ENCODE data around the gene RCOR1. TPM values are rescaled to one million over a fixed set of nuclear protein-coding genes. Genes with fewer than 3 reads are reported as not detected.

The RCOR1 gene
- total and polyA plus RNA-seq, 3 experiments from 2014 or later: 1.1 to 14.9 (median 14.5) TPM

GRCh38 chr14:102774391-102775153 lies 182.1 kb downstream of the RCOR1 start:
- Mint-ChIP-seq H3K36me3 (peaks cover 0 to 9% (median 0%) of the 10 kb centered on the region in 3 donors), H3K4me3 (peak overlapping the region; percentile 10 to 73 (median 40)), H3K4me1 (peaks cover 22 to 42% (median 23%) of the 10 kb centered on the region in 3 donors), H3K27ac (peak overlapping the region; percentile 75 to 95 (median 92)), H3K9me3 (peaks cover 0 to 3% (median 0%) of the 10 kb centered on the region in 5 donors), H3K27me3 (no peaks in the 10 kb centered on the region)
- peak overlapping the region; percentile 25 for H3K27ac ChIP-seq (ENCODE audit: low read depth, low read length)
- POLR2A ChIA-PET: interaction anchor here (0.6 to 0.7 kb wide), 2 partner anchors 13 to 34 kb away, joined by 3 to 8 read pairs; no protein-coding TSS in a partner anchor
- peaks cover 32% of the 10 kb centered on the region for H3K4me1 ChIP-seq (ENCODE audit: insufficient read depth, low read length)
- no peak overlapping the region for H3K4me3 ChIP-seq (ENCODE audit: low read length)
- no peaks in the 10 kb centered on the region for H3K36me3 ChIP-seq (ENCODE audit: insufficient read depth, low read length)
- DNase-seq: peak; percentile 20 to 78 (median 65)
- CTCF ChIA-PET: interaction anchor here (0.7 to 1.2 kb wide), 3 partner anchors 9 to 48 kb away, joined by 3 read pairs; no protein-coding TSS in a partner anchor
- H3K27me3 ChIP-seq (ENCODE audit: insufficient read depth, low read length, poor library complexity, severe bottlenecking): no peaks in the 10 kb centered on the region
- no peaks in the 10 kb centered on the region for H3K9me3 ChIP-seq (ENCODE audit: low read length)

GRCh38 chr14:102775855-102776760 lies 183.7 kb downstream of the RCOR1 start:
- peak in 1 of 5 donors; percentile 12 for DNase-seq
- Mint-ChIP-seq H3K9me3 (peaks cover 0 to 3% (median 0%) of the 10 kb centered on the region in 5 donors), H3K4me1 (peaks cover 37 to 57% (median 37%) of the 10 kb centered on the region in 3 donors), H3K27me3 (no peaks in the 10 kb centered on the region), H3K36me3 (peaks cover 0 to 16% (median 0%) of the 10 kb centered on the region in 3 donors), H3K4me3 (peak overlapping the region; percentile 73 to 88 (median 85)), H3K27ac (peak overlapping the region; percentile 88 to 97 (median 95))
- POLR2A ChIA-PET: no interaction called here
- H3K4me1 ChIP-seq (ENCODE audit: insufficient read depth, low read length): peaks cover 45% of the 10 kb centered on the region
- H3K36me3 ChIP-seq (ENCODE audit: insufficient read depth, low read length): no peaks in the 10 kb centered on the region
- CTCF ChIA-PET: no interaction called here
- H3K27me3 ChIP-seq (ENCODE audit: insufficient read depth, low read length, poor library complexity, severe bottlenecking): no peaks in the 10 kb centered on the region
- no peaks in the 10 kb centered on the region for H3K9me3 ChIP-seq (ENCODE audit: low read length)
- H3K4me3 ChIP-seq (ENCODE audit: low read length): peak overlapping the region; percentile 36
- H3K27ac ChIP-seq (ENCODE audit: low read depth, low read length): peak overlapping the region; percentile 73

- DNase-seq: peak; percentile 84 to 92 (median 88)
- Histone ChIP-seq H3K36me3 (ENCODE audit: insufficient read depth, low read length) (no peaks in the 10 kb centered on the region), H3K4me1 (ENCODE audit: insufficient read depth, low read length) (peaks cover 47% of the 10 kb centered on the region), H3K27me3 (ENCODE audit: insufficient read depth, low read length, poor library complexity, severe bottlenecking) (no peaks in the 10 kb centered on the region), H3K27ac (ENCODE audit: low read depth, low read length) (peak within 1 kb of the TSS; percentile 73), H3K4me3 (ENCODE audit: low read length) (peak within 1 kb of the TSS; percentile 78), H3K9me3 (ENCODE audit: low read length) (no peaks in the 10 kb centered on the region)
- POLR2A ChIA-PET: no interaction called here
- H3K4me3 Mint-ChIP-seq: peak within 1 kb of the TSS; percentile 86 to 94 (median 91)
- H3K9me3 Mint-ChIP-seq: peaks cover 0 to 3% (median 0%) of the 10 kb centered on the region in 5 donors
- CTCF ChIA-PET: no interaction called here
- H3K27ac Mint-ChIP-seq: peak within 1 kb of the TSS; percentile 92 to 97 (median 97)
- H3K27me3 Mint-ChIP-seq: no peaks in the 10 kb centered on the region
- peaks cover 39 to 60% (median 39%) of the 10 kb centered on the region in 3 donors for H3K4me1 Mint-ChIP-seq
- H3K36me3 Mint-ChIP-seq: peaks cover 0 to 16% (median 0%) of the 10 kb centered on the region in 3 donors
Measured at GRCh38 chr14:102776761-102777710, 184.6 kb downstream of the RCOR1 start, which contains the start of gene TRAF3. TSS of gene TRAF3 (plus strand) at chr14:102777449. CDS start at chr14:102870202, 92,753 bp downstream.

DNA sequence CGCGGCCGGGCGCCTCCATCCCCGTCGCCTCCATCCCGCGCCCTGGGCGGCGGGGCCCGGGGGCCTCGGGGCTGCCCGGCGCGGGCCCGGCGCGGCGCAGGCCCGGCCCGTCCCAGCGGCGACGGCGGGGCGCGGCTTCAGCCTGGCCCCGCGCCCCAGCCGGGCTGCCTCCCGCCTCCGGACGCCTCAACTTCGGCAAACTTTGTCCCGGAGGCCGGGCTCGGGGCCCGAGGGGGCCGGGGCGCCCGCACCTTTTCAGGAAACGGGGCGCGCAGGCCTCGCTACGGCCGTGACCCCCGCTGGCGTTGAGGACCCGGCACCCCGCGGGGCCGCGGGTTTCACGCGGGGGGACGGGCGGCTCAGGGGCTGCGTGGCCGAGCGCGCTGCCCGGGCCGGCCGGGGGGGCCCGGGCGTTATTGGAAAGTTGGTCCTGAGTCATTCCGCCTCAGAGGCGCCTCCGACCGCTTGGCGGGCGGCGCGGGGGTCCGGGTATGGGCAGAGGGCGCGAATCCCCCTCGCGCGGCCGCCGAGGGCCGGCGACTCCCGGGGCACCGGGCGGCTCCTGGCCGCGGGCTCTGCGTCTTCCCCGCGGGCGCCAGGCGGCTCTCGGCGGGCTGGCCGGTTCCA lies 185.4 kb downstream of the RCOR1 start:
- H3K27me3 ChIP-seq (ENCODE audit: insufficient read depth, low read length, poor library complexity, severe bottlenecking): no peaks in the 10 kb centered on the region
- H3K4me1 ChIP-seq (ENCODE audit: insufficient read depth, low read length): peaks cover 50% of the 10 kb centered on the region
- DNase-seq: peak in 4 of 5 donors; percentile 6 to 52 (median 14)
- Mint-ChIP-seq H3K4me3 (peak overlapping the region; percentile 84 to 94 (median 91)), H3K36me3 (peaks cover 0 to 16% (median 0%) of the 10 kb centered on the region in 3 donors), H3K27ac (peak overlapping the region; percentile 79 to 97 (median 94)), H3K9me3 (peaks cover 0 to 3% (median 0%) of the 10 kb centered on the region in 5 donors), H3K27me3 (no peaks in the 10 kb centered on the region), H3K4me1 (peaks cover 44 to 66% (median 45%) of the 10 kb centered on the region in 3 donors)
- CTCF ChIA-PET: interaction anchor here (1.0 to 1.2 kb wide), 2 partner anchors 14 to 28 kb away, joined by 3 to 4 read pairs; no protein-coding TSS in a partner anchor
- H3K27ac ChIP-seq (ENCODE audit: low read depth, low read length): peak overlapping the region; percentile 69
- peak overlapping the region; percentile 78 for H3K4me3 ChIP-seq (ENCODE audit: low read length)
- no peaks in the 10 kb centered on the region for H3K36me3 ChIP-seq (ENCODE audit: insufficient read depth, low read length)
- H3K9me3 ChIP-seq (ENCODE audit: low read length): no peaks in the 10 kb centered on the region
- POLR2A ChIA-PET: interaction anchor here (1.0 kb wide), 1 partner anchor 17 kb away, joined by 3 read pairs; no protein-coding TSS in a partner anchor

GRCh38 chr14:102778338-102779083 lies 186.1 kb downstream of the RCOR1 start:
- Mint-ChIP-seq H3K36me3 (peaks cover 0 to 16% (median 0%) of the 10 kb centered on the region in 3 donors), H3K9me3 (no peaks in the 10 kb centered on the region), H3K27ac (peak overlapping the region; percentile 79 to 97 (median 94)), H3K4me3 (peak overlapping the region; percentile 84 to 94 (median 91)), H3K27me3 (no peaks in the 10 kb centered on the region), H3K4me1 (peaks cover 48 to 69% (median 52%) of the 10 kb centered on the region in 3 donors)
- ChIA-PET POLR2A (interaction anchor here (0.6 to 1.0 kb wide), 2 partner anchors 17 to 31 kb away, joined by 3 read pairs; no protein-coding TSS in a partner anchor), CTCF (interaction anchor here (1.0 to 1.2 kb wide), 2 partner anchors 13 to 27 kb away, joined by 3 to 4 read pairs; no protein-coding TSS in a partner anchor)
- DNase-seq: peak in 2 of 5 donors; percentile 34 to 43
- Histone ChIP-seq H3K27ac (ENCODE audit: low read depth, low read length) (peak overlapping the region; percentile 69), H3K36me3 (ENCODE audit: insufficient read depth, low read length) (no peaks in the 10 kb centered on the region), H3K27me3 (ENCODE audit: insufficient read depth, low read length, poor library complexity, severe bottlenecking) (no peaks in the 10 kb centered on the region), H3K4me1 (ENCODE audit: insufficient read depth, low read length) (peaks cover 56% of the 10 kb centered on the region), H3K4me3 (ENCODE audit: low read length) (peak overlapping the region; percentile 78), H3K9me3 (ENCODE audit: low read length) (no peaks in the 10 kb centered on the region)

GRCh38 chr14:102779084-102779462 lies 186.6 kb downstream of the RCOR1 start:
- no peaks in the 10 kb centered on the region for H3K27me3 ChIP-seq (ENCODE audit: insufficient read depth, low read length, poor library complexity, severe bottlenecking)
- peaks cover 51 to 73% (median 57%) of the 10 kb centered on the region in 3 donors for H3K4me1 Mint-ChIP-seq
- no peaks in the 10 kb centered on the region for H3K27me3 Mint-ChIP-seq
- H3K4me1 ChIP-seq (ENCODE audit: insufficient read depth, low read length): peaks cover 61% of the 10 kb centered on the region
- H3K36me3 Mint-ChIP-seq: peaks cover 0 to 16% (median 0%) of the 10 kb centered on the region in 3 donors
- no peaks in the 10 kb centered on the region for H3K9me3 Mint-ChIP-seq
- no peak for DNase-seq
- H3K9me3 ChIP-seq (ENCODE audit: low read length): no peaks in the 10 kb centered on the region
- H3K27ac Mint-ChIP-seq: peak overlapping the region; percentile 79 to 97 (median 94)
- POLR2A ChIA-PET: interaction anchor here (0.6 kb wide), 1 partner anchor 30 kb away, joined by 3 read pairs; no protein-coding TSS in a partner anchor
- CTCF ChIA-PET: interaction anchor here (1.2 kb wide), 1 partner anchor 12 kb away, joined by 4 read pairs; no protein-coding TSS in a partner anchor
- peak overlapping the region; percentile 84 to 94 (median 91) for H3K4me3 Mint-ChIP-seq
- H3K4me3 ChIP-seq (ENCODE audit: low read length): peak overlapping the region; percentile 78
- peak overlapping the region; percentile 69 for H3K27ac ChIP-seq (ENCODE audit: low read depth, low read length)
- H3K36me3 ChIP-seq (ENCODE audit: insufficient read depth, low read length): no peaks in the 10 kb centered on the region
